GDM1 (cell line): ENCODE measurements around the gene SDK1.

Experiments used
- DNase-seq: peaks from one replicate; lab custom pipeline; 2025; lab: John Stamatoyannopoulos, UW

The SDK1 gene

GRCh38 chr7:4020086-4020485 lies 719.0 kb downstream of the SDK1 start:
- no peak for DNase-seq

GRCh38 chr7:4021413-4021812 lies 720.4 kb downstream of the SDK1 start:
- DNase-seq: no peak

GRCh38 chr7:4022265-4022664 lies 721.2 kb downstream of the SDK1 start:
- no peak for DNase-seq

GRCh38 chr7:4023502-4023901 lies 722.5 kb downstream of the SDK1 start:
- DNase-seq: no peak

- no peak for DNase-seq
Observed at GRCh38 chr7:4024133-4024532, 723.1 kb downstream of the SDK1 start.

GRCh38 chr7:4024806-4025205 lies 723.8 kb downstream of the SDK1 start:
- DNase-seq: no peak

GRCh38 chr7:4025210-4025609 lies 724.2 kb downstream of the SDK1 start:
- no peak for DNase-seq

- DNase-seq: no peak
Observed at GRCh38 chr7:4025694-4026615, 724.9 kb downstream of the SDK1 start.

- DNase-seq: no peak
Observed at GRCh38 chr7:4026941-4027486, 726.0 kb downstream of the SDK1 start.

GRCh38 chr7:4028221-4028620 lies 727.2 kb downstream of the SDK1 start:
- DNase-seq: no peak

- DNase-seq: no peak
Observed at GRCh38 chr7:4029941-4030340, 728.9 kb downstream of the SDK1 start.

GRCh38 chr7:4030346-4030950 lies 729.4 kb downstream of the SDK1 start:
- no peak for DNase-seq

- DNase-seq: no peak
Observed at GRCh38 chr7:4033996-4034395, 732.9 kb downstream of the SDK1 start.

GRCh38 chr7:4037308-4037707 lies 736.3 kb downstream of the SDK1 start:
- no peak for DNase-seq

GRCh38 chr7:4037877-4038276 lies 736.8 kb downstream of the SDK1 start:
- DNase-seq: no peak

- no peak for DNase-seq
Observed at GRCh38 chr7:4040109-4040928, 739.3 kb downstream of the SDK1 start.

GRCh38 chr7:4042402-4043045 lies 741.5 kb downstream of the SDK1 start:
- no peak for DNase-seq

GRCh38 chr7:4043988-4044387 lies 742.9 kb downstream of the SDK1 start:
- DNase-seq: no peak

- no peak for DNase-seq
Observed at GRCh38 chr7:4045450-4045849, 744.4 kb downstream of the SDK1 start.

- DNase-seq: no peak
Observed at GRCh38 chr7:4045975-4046374, 744.9 kb downstream of the SDK1 start.

- DNase-seq: no peak
Observed at GRCh38 chr7:4048336-4048735, 747.3 kb downstream of the SDK1 start.

GRCh38 chr7:4049202-4049601 lies 748.1 kb downstream of the SDK1 start:
- DNase-seq: no peak
